ENCODE measurements around the gene FRAS1. TPM values are rescaled to one million over a fixed set of nuclear protein-coding genes. Genes with fewer than 3 reads are reported as not detected.

The FRAS1 gene
- total and polyA plus RNA-seq, 2 of the 8 experiments (the other 6 are each of a cell fraction or from before 2014, with no cell fraction given): 38.5 to 109 TPM

GRCh38 chr4:78529569-78530209 is 472.6 kb downstream of the FRAS1 start:
- 93% methylated on average over 2 of the region's 2 CpGs; no CpG with 5 or more reads in 1 of the 2 experiments for WGBS, 2 experiments (ENCODE audit: extremely low coverage in 1 of 2, insufficient coverage in 1 of 2, insufficient read length in 1 of 2, insufficient replicate concordance in 2 of 2, low coverage in 1 of 2, low lambda C conversion rate in 2 of 2, missing lambda C conversion rate in 1 of 2)
- no peak for FAIRE-seq
- CTCF ChIA-PET (ENCODE audit: partially characterized antibody): interaction anchor here (1.9 kb wide), 1 partner anchor 12 kb away, joined by 7 read pairs; no protein-coding TSS in a partner anchor
- TF ChIP-seq ASH2L (IDR thresholded peaks at IDR 0.05; ENCODE audit: low read length) (no peak), POLR2AphosphoS5 (IDR thresholded peaks at IDR 0.05; ENCODE audit: low read depth, low read length) (no peak), NANOG (IDR thresholded peaks at IDR 0.05; ENCODE audit: insufficient read depth, low read depth, low read length, poor library complexity, severe bottlenecking) (no peak), EZH2 (IDR thresholded peaks at IDR 0.05; ENCODE audit: low read depth, low read length, severe bottlenecking) (no peak), JUND (IDR thresholded peaks at IDR 0.05; ENCODE audit: low read length) (no peak), BCL11A (IDR thresholded peaks at IDR 0.05; ENCODE audit: low read depth in 2 of 2, low read length in 2 of 2) (no peak), KDM5A (IDR thresholded peaks at IDR 0.05; ENCODE audit: low read length) (no peak), YY1 (IDR thresholded peaks at IDR 0.05; ENCODE audit: low read depth, low read length) (no peak), RBBP5 (IDR thresholded peaks at IDR 0.05; ENCODE audit: borderline replicate concordance, low read depth, low read length) (no peak), RAD21 (IDR thresholded peaks at IDR 0.05 in 1 of 2, conservative IDR thresholded peaks at IDR 0.05 in 1 of 2; ENCODE audit: low read depth in 2 of 2, low read length in 2 of 2) (no peak), PHF8 (conservative IDR thresholded peaks at IDR 0.05; ENCODE audit: low read depth, low read length) (no peak), CTBP2 (IDR thresholded peaks at IDR 0.05; ENCODE audit: borderline replicate concordance, insufficient read depth, insufficient read length, low read length) (no peak), CHD1 (IDR thresholded peaks at IDR 0.05; ENCODE audit: low read depth, low read length) (no peak)

More at GRCh38 chr4:78529569-78530209, 472.6 kb downstream of the FRAS1 start:
- no peaks in the 10 kb centered on the region for H4K20me1 ChIP-seq (replicated peaks in 1 of 2; ENCODE audit: control insufficient read depth in 1 of 2, insufficient read depth in 2 of 2, low read length in 2 of 2)
- H3K79me1 ChIP-seq (ENCODE audit: low read depth, low read length): no peaks in the 10 kb centered on the region
- H3K23me2 ChIP-seq (ENCODE audit: low read depth, low read length): no peaks in the 10 kb centered on the region
- no peak overlapping the region for H2AFZ ChIP-seq (ENCODE audit: low read length)
- no peak for DNase-seq (ENCODE audit: low read depth in 1 of 2, low spot score in 2 of 2)
- no peak overlapping the region for H3K9ac ChIP-seq (replicated peaks in 1 of 4; ENCODE audit: extremely low read depth in 1 of 4, low read depth in 3 of 4, low read length in 3 of 4)
- H2BK20ac ChIP-seq (ENCODE audit: low read length): no peak overlapping the region
- H3K14ac ChIP-seq (ENCODE audit: insufficient read length): no peak overlapping the region
- no peak overlapping the region for H3K4me3 ChIP-seq (ENCODE audit: extremely low read depth in 1 of 4, insufficient read depth in 2 of 4, low read depth in 3 of 4, low read length in 4 of 4)
- no peak overlapping the region for H4K8ac ChIP-seq (ENCODE audit: extremely low read depth, insufficient read depth, low read length)
- no peak overlapping the region for H2BK12ac ChIP-seq (ENCODE audit: low read depth, low read length)
- H3K36me3 ChIP-seq (ENCODE audit: control insufficient read depth in 2 of 4, insufficient read depth in 4 of 4, low read length in 3 of 4): peaks cover 5 to 51% (median 34%) of the 10 kb centered on the region in 4 experiments; a peak in 7 of 8 replicates
- no peak overlapping the region for H3K23ac ChIP-seq (ENCODE audit: insufficient read length)
- no peak overlapping the region for H2AK5ac ChIP-seq (ENCODE audit: low read depth, low read length)
- H3K27me3 ChIP-seq (replicated peaks in 1 of 4; ENCODE audit: control insufficient read depth in 3 of 4, extremely low read depth in 1 of 4, insufficient read depth in 3 of 4, low read length in 3 of 4): no peaks in the 10 kb centered on the region
- POLR2A ChIA-PET (ENCODE audit: partially characterized antibody): interaction anchor here (0.5 kb wide), 1 partner anchor 470 kb away, joined by 3 read pairs; no protein-coding TSS in a partner anchor
- H3K4me2 ChIP-seq (ENCODE audit: insufficient read depth in 1 of 2, low read depth in 2 of 2, low read length in 2 of 2): no peak overlapping the region
- no peak overlapping the region for H3K56ac ChIP-seq (replicated peaks; ENCODE audit: insufficient read length, low read depth, low read length)
- H4K91ac ChIP-seq (replicated peaks; ENCODE audit: insufficient read length, low read length): no peak overlapping the region
- H3K79me2 ChIP-seq (ENCODE audit: control insufficient read depth in 1 of 2, insufficient read depth in 2 of 2, low read length in 2 of 2): no peaks in the 10 kb centered on the region
- H3K4ac ChIP-seq (replicated peaks; ENCODE audit: insufficient read length, low read depth, low read length): no peak overlapping the region
- no peak overlapping the region for H3K18ac ChIP-seq (ENCODE audit: extremely low read depth, low read length)
- H3K9me3 ChIP-seq (ENCODE audit: insufficient read depth in 2 of 2, low read depth in 1 of 2, low read length in 1 of 2): no peaks in the 10 kb centered on the region
- no peak overlapping the region for H2BK120ac ChIP-seq (replicated peaks; ENCODE audit: low read depth, low read length)
- H4K5ac ChIP-seq (ENCODE audit: insufficient read length, low read depth, low read length): no peak overlapping the region
- no peak overlapping the region for H2BK15ac ChIP-seq (ENCODE audit: low read length)
- no peak overlapping the region for H3K27ac ChIP-seq (ENCODE audit: low read depth, low read length)
- H2BK5ac ChIP-seq (ENCODE audit: low read depth, low read length): no peak overlapping the region
- H3K4me1 ChIP-seq (replicated peaks in 1 of 4; ENCODE audit: control insufficient read depth in 3 of 4, insufficient read depth in 4 of 4, low read length in 3 of 4): no peaks in the 10 kb centered on the region

All from H1 (cell line).